Kidney (tissue), 14 donors: ENCODE measurements around the gene MRTFA. TPM values are rescaled to one million over a fixed set of nuclear protein-coding genes. Genes with fewer than 3 reads are reported as not detected.

Source experiments
- DNase-seq, 5 donors: peaks; one replicate each; pipeline ENCODE4 v3.0.0-alpha.2; 2013 to 2020
- FAIRE-seq: peaks from 2 replicates; lab custom pipeline; 2012; peaks lifted over from hg19 to GRCh38; lab: Jason Lieb, UNC
- H3K27ac ChIP-seq, 2 donors: one replicate each; pipeline ENCODE4 v1.7.0; 2013; ENCODE audit warnings: low read depth in 2 of 2, low read length in 2 of 2, inconsistent platforms in 1 of 2
- H3K27me3 ChIP-seq: one replicate; pipeline ENCODE4 v1.7.1; 2013; ENCODE audit warnings: low read length, inconsistent platforms; ENCODE audit not compliant: control insufficient read depth, insufficient read depth
- H3K36me3 ChIP-seq, 3 donors: one replicate each; pipeline versions ENCODE4 v1.7.0 to v1.7.1; 2013; ENCODE audit warnings: low read length in 3 of 3, control low read depth in 1 of 3, inconsistent platforms in 1 of 3; ENCODE audit not compliant: insufficient read depth in 3 of 3, control insufficient read depth in 2 of 3
- H3K4me1 ChIP-seq, 3 donors: one replicate each; pipeline versions ENCODE4 v1.7.0 to v1.7.1; 2013; ENCODE audit warnings: low read length in 3 of 3, inconsistent platforms in 1 of 3, low read depth in 1 of 3; ENCODE audit not compliant: control insufficient read depth in 2 of 3, insufficient read depth in 2 of 3
- H3K4me3 ChIP-seq, 3 donors: one replicate each; pipeline versions ENCODE4 v1.7.0 to v1.8.1; 2013; ENCODE audit warnings: low read length in 3 of 3, control low read depth in 1 of 3, inconsistent platforms in 1 of 3
- H3K9ac ChIP-seq, 3 donors: one replicate each; pipeline versions ENCODE4 v1.7.0 to v1.7.1; 2013; ENCODE audit warnings: low read length in 3 of 3, control low read depth in 1 of 3, inconsistent platforms in 1 of 3
- H3K9me3 ChIP-seq, 3 donors: one replicate each; pipeline versions ENCODE4 v1.7.0 to v1.7.1; 2013; ENCODE audit warnings: low read length in 3 of 3, control low read depth in 1 of 3, inconsistent platforms in 1 of 3; ENCODE audit not compliant: control insufficient read depth in 2 of 3, insufficient read depth in 1 of 3
- intact Hi-C: fragments of 100-400 bp; cut with DNase I; formaldehyde crosslinking; loops from one replicate; pipeline ENCODE4 v1.11.1; 2022
- polyA plus RNA-seq: library from polyadenylated mRNA; stranded (reverse); fragments of 350-450 nt; fragmentation: Illumina TruSeq; extraction: RNeasy Lipid Tissue Mini Kit (QIAGEN cat#74804); gene quantifications from one replicate; pipeline ENCODE4 v1.2.3, GENCODE V29; 2014; ENCODE audit warnings: low read depth, low replicate concordance; ENCODE audit not compliant: insufficient read depth
- total RNA-seq: library from RNA; stranded (reverse); fragmentation: NEBNext Ultra II Directional; extraction: Animal tissue kit (Norgen Biotek cat#: 25700); gene quantifications from one replicate; pipeline ENCODE4 v1.2.1, GENCODE V29; 2021
- TF ChIP-seq, protein P1 (sequence below): IDR thresholded peaks from 3 replicates; pipeline ENCODE4 v1.5.1; 2012; ENCODE audit warnings: mild to moderate bottlenecking, moderate library complexity, borderline replicate concordance; ENCODE audit not compliant: insufficient read depth; ENCODE audit errors: extremely low read depth
- donor health status: control.
- donor health status: control.
- donor health status: control.
- donor health status: control.
- donor health status: control.
- donor health status: DM: yes; HTN: yes; CAD: no.
- donor health status: Normal renal cell carcinoma (clear cell type).

The MRTFA gene
- total and polyA plus RNA-seq, 2 donors from 2014 or later = 12.5 to 59.9 TPM

GRCh38 chr22:40479126-40479800 lies 157.3 kb downstream of the MRTFA start:
- Histone ChIP-seq H3K4me1 (peaks cover 0 to 6% (median 0%) of the 10 kb centered on the region in 3 donors), H3K9ac (no peak overlapping the region), H3K27ac (no peak overlapping the region), H3K4me3 (no peak overlapping the region), H3K9me3 (no peaks in the 10 kb centered on the region), H3K27me3 (no peaks in the 10 kb centered on the region), H3K36me3 (peaks cover 0 to 2% (median 0%) of the 10 kb centered on the region in 3 donors)
- no peak for FAIRE-seq
- intact Hi-C loops = no loop called here
- no peak for DNase-seq
- TF ChIP-seq, protein P1, sequence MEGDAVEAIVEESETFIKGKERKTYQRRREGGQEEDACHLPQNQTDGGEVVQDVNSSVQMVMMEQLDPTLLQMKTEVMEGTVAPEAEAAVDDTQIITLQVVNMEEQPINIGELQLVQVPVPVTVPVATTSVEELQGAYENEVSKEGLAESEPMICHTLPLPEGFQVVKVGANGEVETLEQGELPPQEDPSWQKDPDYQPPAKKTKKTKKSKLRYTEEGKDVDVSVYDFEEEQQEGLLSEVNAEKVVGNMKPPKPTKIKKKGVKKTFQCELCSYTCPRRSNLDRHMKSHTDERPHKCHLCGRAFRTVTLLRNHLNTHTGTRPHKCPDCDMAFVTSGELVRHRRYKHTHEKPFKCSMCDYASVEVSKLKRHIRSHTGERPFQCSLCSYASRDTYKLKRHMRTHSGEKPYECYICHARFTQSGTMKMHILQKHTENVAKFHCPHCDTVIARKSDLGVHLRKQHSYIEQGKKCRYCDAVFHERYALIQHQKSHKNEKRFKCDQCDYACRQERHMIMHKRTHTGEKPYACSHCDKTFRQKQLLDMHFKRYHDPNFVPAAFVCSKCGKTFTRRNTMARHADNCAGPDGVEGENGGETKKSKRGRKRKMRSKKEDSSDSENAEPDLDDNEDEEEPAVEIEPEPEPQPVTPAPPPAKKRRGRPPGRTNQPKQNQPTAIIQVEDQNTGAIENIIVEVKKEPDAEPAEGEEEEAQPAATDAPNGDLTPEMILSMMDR = no peak

DNA sequence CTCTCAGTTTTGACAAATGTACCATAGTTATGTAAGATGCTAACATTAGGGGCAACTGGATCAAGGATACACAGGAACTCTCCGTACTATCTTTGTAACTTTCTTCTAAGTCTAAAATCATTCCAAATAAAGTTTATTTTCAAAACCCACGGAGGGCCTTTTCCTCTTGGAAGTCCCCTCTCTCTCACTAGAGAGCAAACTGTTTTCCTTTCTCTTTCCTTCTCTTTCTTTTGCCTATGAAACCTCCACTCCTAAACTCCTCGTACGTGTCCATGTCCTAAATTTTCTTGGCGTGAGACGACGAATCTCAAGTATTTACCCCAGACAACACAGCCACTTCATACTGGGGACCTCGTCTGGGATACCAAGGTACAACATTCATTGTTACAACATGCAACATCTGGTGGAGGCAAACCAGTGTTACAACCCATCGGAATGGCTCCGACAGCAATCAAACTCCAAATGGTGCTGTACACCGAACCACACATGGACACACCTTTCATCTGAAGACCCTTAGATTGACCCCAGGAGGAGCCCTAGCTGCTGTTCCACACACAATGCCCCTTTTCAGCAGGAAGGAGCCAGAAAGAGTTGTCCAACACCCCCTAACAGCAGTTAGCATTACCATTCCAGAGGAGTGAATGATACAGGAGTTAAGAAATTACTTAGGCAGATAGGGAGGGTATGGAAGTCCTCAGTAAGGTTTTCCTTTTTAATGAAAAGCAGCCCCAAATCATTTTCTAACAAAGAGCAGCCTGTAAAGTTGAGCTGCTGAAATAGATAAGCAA lies 158.0 kb downstream of the MRTFA start:
- no peak for FAIRE-seq
- TF ChIP-seq, protein P1 = no peak
- DNase-seq = no peak
- Histone ChIP-seq H3K9me3 (no peaks in the 10 kb centered on the region), H3K36me3 (peaks cover 0 to 2% (median 0%) of the 10 kb centered on the region in 3 donors), H3K4me3 (no peak overlapping the region), H3K27ac (peak overlapping the region in 1 of 2 donors; percentile 45), H3K4me1 (peaks cover 0 to 6% (median 0%) of the 10 kb centered on the region in 3 donors), H3K9ac (no peak overlapping the region), H3K27me3 (no peaks in the 10 kb centered on the region)
- intact Hi-C loops = no loop called here

DNA sequence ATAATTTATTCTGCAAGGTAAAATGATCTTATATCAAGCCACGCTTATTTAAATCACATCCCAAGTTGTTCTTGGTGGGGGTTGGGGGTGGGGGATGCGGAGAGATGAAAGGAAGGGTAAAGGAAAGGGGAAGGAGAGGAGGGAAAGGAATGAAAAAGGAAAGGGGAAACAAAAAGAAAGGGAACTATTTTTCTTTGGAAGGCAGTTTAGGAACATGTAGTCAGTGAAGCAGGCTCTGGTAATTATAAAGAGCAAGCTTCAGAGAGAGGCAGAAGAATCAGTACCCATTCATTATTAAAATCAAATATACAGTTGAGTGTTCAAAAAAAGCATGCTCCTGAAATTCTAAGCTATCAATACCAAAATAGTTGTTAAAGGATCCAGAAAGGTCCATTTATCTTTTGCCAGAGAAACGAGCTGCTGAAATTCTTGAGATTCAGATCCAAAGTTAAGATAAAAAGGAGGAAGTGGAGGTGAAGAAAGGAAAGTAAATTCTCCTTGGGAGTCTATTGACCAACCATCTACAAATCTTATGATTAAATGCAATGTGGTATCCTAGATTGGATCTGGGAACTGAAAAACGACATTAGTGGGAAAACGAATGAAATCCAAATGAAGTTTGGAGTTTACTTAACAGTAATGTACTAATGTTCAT lies 158.7 kb downstream of the MRTFA start:
- no peak for FAIRE-seq

More for the DNA sequence above, 158.7 kb downstream of the MRTFA start:
- peak overlapping the region in 1 of 2 donors; percentile 33 for H3K27ac ChIP-seq
- no peak overlapping the region for H3K4me3 ChIP-seq
- intact Hi-C loops = no loop called here
- no peak overlapping the region for H3K9ac ChIP-seq
- no peaks in the 10 kb centered on the region for H3K9me3 ChIP-seq
- no peaks in the 10 kb centered on the region for H3K27me3 ChIP-seq
- DNase-seq = no peak
- H3K36me3 ChIP-seq = peaks cover 0 to 2% (median 0%) of the 10 kb centered on the region in 3 donors
- peaks cover 0 to 6% (median 0%) of the 10 kb centered on the region in 3 donors for H3K4me1 ChIP-seq
- TF ChIP-seq, protein P1 = no peak
